ENCODE results near the gene SH3D19.

Gene SH3D19

DNA sequence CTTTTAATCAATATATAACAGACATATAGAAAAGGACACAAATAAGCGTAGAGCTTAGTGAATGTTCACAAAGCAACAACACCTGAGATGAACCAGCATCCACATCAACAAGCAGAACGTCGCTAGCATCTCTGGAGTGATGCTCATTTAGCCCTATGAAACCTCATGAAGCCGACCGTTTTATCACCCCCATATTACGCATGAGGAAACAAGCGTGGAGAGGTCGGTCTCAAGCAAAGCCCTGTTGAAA, 226.5 kb downstream of the SH3D19 start:
- DNase-seq (ENCODE audit: low read depth): no peak

DNA sequence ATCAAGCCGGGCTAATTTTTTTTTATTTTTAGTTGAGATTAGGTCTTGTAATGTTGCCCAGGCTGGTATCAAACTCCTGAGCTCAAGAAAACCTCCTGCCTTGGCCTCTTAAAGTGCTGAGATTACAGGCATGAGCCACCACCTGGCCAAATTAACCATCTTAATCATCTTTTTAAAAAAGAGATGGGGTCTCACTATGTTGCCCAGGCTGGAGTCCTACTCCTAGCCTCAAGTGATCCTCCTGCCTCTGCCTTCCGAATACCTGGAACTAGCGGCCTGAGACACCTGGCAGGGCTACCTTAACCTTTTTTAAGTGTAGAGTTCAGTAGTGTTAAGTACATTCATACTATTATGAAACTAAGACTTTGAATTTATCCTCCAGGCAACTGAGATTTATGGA, 227.6 kb downstream of the SH3D19 start:
- no peak for DNase-seq (ENCODE audit: low read depth)

DNA sequence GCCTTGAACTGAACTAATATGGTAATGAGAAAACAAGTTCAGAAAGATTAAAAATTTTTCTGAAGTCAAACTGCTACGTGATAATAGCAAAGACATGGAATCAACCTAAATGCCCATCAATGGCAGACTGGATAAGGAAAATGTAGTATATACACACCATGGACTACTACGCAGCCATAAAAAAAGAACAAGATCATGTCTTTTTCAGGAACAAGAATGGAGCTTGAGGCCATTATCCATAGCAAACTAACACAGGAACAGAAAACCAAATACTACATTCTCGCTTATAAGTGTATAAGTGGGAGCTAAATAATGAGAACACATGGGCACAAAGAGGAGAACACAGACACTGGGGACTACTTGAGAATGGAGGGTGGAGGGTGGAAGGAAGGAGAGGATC, 230.3 kb downstream of the SH3D19 start:
- no peak for DNase-seq (ENCODE audit: low read depth)

DNA sequence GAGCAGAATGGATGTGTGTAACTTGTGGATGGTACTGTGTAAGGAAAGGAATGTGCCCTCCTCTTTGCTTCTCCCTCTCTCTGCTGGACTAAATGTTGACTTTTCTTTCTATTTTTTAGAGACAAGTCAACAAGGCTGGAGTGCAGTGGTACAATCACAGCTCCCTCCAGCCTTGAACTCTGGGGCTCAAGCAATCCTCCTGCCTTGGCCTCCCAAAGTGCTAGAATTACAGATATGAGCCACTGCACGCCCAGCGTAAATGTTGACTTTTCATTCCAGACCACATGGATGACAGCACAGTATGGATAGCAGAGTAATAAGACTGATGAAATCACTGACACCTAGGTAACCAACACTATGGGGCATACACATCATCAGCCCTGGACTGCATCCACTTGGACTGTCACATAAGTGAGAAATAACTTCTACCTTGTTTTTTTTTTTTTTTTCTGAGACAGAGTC, 231.1 kb downstream of the SH3D19 start:
- DNase-seq (ENCODE audit: low read depth): no peak

DNA sequence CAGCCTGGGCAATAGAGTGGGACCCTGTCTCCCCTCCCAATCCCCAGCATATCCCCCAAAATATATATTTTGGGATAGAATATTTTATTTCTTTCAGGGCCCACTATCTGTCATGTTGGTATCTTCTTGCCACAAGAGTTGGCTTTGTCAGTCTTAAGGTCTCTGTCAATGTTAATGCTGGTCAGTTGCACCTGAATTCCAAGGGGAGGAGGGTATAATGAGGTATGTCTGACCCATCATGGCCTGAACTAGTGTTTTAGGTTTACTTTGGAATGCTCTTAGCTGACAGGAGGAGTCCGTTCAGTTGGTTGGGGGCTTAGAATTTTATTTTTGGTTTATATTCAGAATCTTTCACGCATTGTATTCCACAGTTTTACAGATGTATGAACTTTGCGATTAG, 232.2 kb downstream of the SH3D19 start:
- DNase-seq (ENCODE audit: low read depth): no peak

DNA sequence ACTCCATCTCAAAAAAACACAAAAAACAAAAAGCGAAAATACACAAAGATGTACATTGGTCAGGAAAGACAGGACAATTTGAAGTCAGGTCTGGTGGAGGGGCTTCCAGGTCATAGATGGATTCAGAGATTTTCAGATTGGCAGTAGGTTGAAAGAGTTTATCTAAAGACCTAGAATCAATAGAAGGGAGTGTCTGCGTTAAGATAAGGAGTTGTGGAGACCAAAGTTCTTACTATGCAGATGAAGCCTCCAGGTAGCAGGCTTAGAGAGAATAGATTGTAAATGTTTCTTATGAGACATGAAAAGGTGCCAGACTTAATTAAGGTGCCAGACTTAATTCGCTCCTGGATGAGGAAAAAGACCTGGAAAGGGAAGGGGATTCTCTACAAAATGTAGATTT, 232.9 kb downstream of the SH3D19 start:
- no peak for DNase-seq (ENCODE audit: low read depth)

DNA sequence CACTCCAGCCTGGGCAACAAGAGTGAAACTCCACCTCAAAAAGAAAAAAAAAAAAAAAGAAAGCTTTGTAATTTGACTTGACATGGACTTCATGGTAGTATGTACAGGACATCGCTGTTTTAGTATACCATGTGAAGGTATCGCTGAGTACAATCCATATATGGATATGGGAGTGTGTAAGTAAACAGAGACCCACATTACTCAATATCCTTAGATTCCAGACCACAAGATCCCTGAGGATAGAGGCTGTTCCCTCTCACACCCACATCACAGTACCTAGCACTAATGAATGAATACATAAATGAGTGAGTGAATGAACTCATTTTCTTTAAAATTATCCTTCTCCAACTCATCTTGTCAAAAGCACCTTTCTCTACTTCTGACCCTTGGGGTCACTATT, 234.4 kb downstream of the SH3D19 start:
- no peak for DNase-seq (ENCODE audit: low read depth)

DNA sequence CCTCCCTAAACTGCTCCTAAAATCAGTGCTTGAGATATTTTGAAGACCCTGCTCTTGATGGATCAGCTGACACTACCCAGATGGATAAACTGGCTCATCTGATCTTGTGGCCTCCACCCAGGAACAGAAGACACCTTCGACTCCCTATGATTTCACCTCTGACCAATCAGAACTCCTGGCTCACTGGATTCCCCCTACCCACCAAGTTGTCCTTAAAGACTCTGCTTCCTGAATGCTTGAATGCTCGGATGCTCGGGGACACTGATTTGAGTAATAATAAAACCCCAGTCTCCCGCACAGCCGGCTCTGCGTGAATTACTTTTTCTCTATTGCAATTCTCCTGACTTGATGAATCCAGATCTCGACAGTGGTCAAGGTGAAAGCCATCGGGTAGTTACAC, 237.9 kb downstream of the SH3D19 start:
- DNase-seq (ENCODE audit: low read depth): no peak

DNA sequence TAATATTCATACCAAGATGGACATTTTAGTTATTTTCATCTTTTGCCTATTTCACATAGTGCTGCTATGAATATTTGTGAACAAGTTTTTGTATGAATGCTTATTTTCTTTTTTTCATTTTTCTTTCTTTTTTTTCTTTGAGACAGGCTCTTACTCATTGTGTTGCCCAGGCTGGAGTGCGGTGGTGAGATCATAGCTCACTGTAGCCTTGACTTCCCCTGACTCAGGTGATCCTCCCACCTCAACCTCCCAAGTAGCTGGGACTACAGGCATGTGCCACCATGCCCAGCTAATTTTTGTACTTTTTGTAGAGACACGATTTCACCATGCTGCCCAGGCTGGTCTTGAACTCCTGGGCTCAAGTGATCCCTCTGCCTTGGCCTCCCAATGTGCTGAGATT, 247.4 kb downstream of the SH3D19 start:
- peak; percentile 15 for DNase-seq (ENCODE audit: low read depth)

DNA sequence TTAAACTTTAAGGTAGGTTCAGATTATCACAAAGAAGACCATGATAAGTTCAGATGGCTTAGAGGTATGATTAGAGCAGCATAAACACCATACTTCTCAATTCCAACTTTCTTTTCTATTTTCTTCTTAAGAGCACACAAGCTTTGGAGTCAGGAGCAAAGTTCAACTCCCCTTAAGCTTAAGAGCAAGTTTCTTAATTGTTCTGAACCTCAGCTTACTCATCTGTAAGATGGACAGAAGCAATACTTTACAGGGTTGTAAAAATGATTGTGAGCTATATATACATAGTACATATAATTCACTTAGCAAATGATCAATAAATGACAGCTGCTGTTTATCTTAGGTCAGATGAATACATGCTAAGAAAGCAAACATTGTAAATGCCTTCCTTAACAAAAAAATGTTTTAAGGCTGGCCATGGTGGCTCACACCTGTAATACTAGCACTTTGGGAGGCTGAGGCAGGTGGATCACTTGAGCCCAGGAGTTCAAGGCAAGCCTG, 250.9 kb downstream of the SH3D19 start:
- DNase-seq (ENCODE audit: low read depth): no peak

Measured in activated T-cell treated with anti-CD3 and anti-CD28 coated beads for 48 hours (primary cell).